Right ventricle myocardium inferior (tissue), 1 donor: ENCODE results near the gene MIOX. TPM values are rescaled to one million over a fixed set of nuclear protein-coding genes. Genes with fewer than 3 reads are reported as not detected.

Experiments
- ATAC-seq: fragments of 200-7000 bp; cut with Tn5 transposase; one replicate; pipeline ENCODE4 v1.9.1; 2020; ENCODE audit warnings: mild to moderate bottlenecking, moderate library complexity
- DNase-seq: peaks from one replicate; pipeline ENCODE4 v3.0.0; 2021; ENCODE audit errors: missing footprints
- intact Hi-C: fragments of 100-400 bp; cut with DNase I; formaldehyde crosslinking; loops from one replicate; pipeline ENCODE4 v1.11.0; 2022
- total RNA-seq: library from RNA; stranded (reverse); fragmentation: NEBNext Ultra II Directional; extraction: Animal tissue kit (Norgen Biotek cat#: 25700); gene quantifications from one replicate; pipeline ENCODE4 v1.2.1, GENCODE V29; 2021
- donor health status: DM: no; HTN: yes; CAD: no; lungs with severe emphysema.

MIOX gene
- total RNA-seq, 1 donor from 2014 or later = not detected

GRCh38 chr22:50522806-50523438 lies 36.3 kb downstream of the MIOX start:
- intact Hi-C loops = no loop called here
- DNase-seq (peak; percentile 76), ATAC-seq (no peak)

- peak; percentile 63 for DNase-seq
- intact Hi-C loops = no loop called here
- no peak for ATAC-seq
Observed at GRCh38 chr22:50523458-50523805, 36.8 kb downstream of the MIOX start.

DNA sequence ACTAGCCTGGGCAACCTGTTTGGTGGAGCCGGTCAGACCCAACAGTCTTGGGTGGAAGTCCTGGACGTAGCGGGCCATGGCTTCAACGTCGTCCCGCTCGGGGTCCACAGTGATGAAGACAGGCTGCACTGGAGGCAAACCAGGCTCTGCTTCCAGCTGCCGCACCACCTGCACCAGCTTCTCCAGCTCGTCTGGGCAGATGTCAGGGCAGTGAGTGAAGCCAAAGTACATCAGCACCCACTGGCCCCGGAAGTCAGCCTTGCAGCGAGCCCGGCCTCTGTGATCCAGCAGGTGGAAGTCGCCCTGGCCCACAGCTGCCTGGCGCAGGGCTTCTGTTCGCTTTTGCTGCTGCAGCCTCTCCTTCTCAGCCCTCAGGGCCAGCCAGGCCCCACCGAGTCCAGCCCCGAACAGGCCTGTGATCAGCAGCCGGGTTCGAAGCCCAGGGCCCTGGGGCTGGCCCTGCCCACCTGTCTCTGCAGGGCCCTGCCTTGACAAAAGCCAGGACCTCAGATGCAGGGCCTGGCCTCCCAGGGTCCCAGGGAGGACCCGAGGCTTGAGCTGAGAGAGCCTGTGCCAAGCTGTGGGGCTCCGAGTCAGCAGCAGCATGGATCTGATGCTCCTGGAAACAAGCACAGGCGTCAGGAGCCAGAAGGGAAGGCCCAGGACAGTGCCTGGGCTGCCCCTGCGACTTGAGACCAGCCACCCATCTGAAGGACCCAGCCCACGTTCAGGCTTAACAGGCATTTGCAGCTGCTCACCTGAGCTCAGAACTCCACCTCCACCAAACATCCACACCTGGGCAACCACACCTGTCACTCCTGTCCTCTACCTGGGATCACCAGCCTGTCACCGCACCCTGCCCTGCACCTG lies 37.4 kb downstream of the MIOX start:
- intact Hi-C loops = no loop called here
- ATAC-seq = no peak
- DNase-seq = peak; percentile 55

DNA sequence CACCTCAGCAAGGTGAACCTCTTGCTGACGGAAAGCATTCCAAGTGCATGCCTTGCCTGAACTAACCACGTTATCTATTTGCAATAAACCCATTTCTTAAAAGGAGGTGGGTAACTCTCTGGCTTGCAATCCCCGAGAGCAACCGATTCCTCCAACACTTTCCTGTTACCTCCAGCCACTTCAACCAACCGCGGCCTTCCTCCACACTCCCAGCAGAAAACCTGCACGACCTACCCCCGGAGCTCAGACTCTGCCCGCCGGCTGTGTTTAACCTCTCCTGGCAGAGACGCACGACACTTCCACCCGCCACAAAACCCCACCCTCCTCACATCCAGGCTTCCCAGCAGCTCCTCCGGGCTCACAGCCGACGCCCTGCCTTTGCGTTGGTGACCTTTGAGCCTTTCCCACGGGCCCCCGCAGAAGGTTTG lies 38.0 kb downstream of the MIOX start:
- no peak for ATAC-seq

GRCh38 chr22:50525104-50525857 lies 38.6 kb downstream of the MIOX start, which contains the start of gene SCO2:
Gene SCO2 (minus strand): TSS chr22:50525598. CDS start chr22:50524411, 1,187 bp downstream.
- ATAC-seq (peak; percentile 66), DNase-seq (peak; percentile 99)
- intact Hi-C loops = loop anchor here (5.0 kb wide), 1 partner anchor 97 kb away; no protein-coding TSS in a partner anchor

More for the DNA sequence above, 38.0 kb downstream of the MIOX start:
- intact Hi-C loops = loop anchor here (5.0 kb wide), 1 partner anchor 98 kb away; no protein-coding TSS in a partner anchor
- no peak for DNase-seq

DNA sequence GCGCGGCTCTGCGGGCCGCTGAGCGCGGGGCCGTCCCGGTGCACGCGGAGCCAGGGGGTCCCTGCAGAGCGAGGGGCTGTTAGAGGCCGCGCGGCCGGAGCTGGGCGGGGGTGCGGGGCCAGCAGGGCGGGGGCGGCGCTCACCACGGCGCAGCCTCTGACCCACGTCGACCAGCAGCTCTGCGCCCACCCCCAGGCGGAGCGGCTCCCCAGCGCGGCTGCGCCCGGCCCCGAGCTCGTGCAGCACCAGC lies 39.1 kb downstream of the MIOX start:
- intact Hi-C loops = loop anchor here (5.0 kb wide), 1 partner anchor 97 kb away; no protein-coding TSS in a partner anchor
- ATAC-seq = peak; percentile 16

GRCh38 chr22:50526108-50526833 lies 39.6 kb downstream of the MIOX start:
- intact Hi-C loops = loop anchor here (5.0 kb wide), 1 partner anchor 96 kb away; no protein-coding TSS in a partner anchor
- ATAC-seq (peak; percentile 23), DNase-seq (peak; percentile 92)

More for the DNA sequence above, 39.1 kb downstream of the MIOX start:
- no peak for DNase-seq

DNA sequence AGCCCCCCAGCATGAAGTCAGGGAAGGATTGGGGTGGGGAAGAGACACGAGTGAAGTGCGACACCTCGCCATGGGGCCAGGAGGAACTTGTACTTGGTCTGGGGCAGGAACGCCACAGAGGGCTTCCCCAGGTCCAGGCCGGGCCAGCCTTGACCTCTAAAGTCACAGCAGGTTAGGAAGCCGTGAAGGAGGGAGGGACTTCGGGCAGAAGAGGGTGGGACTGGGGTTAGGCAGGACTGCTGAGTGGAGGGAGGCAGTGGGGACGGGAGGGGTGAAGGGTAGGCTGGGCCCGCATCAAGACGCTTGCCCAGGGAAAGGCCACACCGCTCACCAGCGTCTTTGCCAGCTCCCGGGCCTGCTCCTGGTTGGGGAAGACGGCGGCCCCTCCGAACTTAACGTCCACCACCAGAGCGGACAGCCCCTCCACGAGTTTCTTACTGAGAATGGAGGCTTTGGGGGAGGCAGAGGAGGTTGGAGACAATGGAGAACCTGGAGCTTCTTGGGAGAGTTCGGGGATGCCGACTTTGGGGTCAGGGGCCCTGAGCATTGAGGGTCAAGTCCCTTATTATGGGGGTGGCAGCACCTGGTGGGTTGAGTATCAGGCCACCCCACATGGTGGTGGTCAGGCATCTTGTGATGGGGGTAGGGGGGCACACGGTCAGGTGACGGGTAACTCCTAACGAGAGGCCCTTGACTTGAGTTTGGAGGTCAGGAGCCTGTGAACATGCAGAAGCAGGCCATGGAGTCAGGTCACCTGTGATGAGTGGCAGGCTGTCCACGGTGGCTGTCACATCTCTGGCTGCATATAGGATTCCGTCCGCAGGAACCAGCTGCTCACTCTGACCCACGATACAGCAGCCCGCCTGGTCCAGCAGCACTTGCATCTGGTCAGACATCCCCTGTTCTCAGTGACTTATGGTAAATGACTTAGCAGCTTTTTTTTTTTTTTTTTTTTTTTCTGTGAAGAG lies 40.5 kb downstream of the MIOX start:
- ATAC-seq (peak; percentile 11), DNase-seq (peak; percentile 83)
- intact Hi-C loops = loop anchor here (5.0 kb wide), 1 partner anchor 95 kb away; no protein-coding TSS in a partner anchor

DNA sequence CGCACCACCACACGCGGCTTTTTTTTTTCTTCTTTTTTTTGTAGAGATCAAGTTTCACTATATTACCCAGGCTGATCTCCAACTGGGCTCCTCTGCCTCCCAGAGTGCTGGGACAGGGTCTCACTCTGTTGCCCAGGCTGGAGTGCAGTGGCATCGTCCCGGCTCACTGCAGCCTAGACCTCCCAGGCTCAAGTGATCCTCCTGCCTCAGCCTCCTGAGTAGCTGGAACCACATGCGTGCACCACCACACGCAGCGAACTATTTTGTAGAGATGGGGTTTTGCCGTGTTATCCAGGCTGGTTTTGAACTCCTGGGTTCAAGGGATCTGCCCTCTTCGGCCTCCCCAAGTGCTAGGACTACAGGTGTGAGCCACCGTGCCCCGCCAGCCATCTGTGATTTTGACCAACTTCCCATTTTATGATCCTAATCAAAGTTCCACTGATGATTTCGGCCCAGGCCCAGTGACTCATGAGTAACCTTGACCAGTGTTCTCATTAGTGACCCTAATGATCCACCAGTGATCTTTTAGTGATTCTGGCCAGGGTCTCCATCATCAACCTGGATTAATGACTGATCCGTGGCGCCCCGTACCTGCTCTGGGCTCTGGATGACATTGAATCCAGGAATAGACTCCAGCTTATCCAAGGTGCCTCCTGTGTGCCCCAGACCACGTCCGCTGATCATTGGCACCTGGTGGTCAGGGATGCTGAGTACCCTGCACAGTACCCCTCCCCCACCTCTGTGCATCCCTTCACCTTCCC lies 41.4 kb downstream of the MIOX start:
- intact Hi-C loops = loop anchor here (5.0 kb wide), 1 partner anchor 94 kb away; no protein-coding TSS in a partner anchor
- DNase-seq (peak; percentile 65), ATAC-seq (no peak)

GRCh38 chr22:50528682-50529415 lies 42.2 kb downstream of the MIOX start:
- intact Hi-C loops = loop anchor here (5.0 kb wide), 1 partner anchor 93 kb away; no protein-coding TSS in a partner anchor
- DNase-seq (peak; percentile 73), ATAC-seq (no peak)

DNA sequence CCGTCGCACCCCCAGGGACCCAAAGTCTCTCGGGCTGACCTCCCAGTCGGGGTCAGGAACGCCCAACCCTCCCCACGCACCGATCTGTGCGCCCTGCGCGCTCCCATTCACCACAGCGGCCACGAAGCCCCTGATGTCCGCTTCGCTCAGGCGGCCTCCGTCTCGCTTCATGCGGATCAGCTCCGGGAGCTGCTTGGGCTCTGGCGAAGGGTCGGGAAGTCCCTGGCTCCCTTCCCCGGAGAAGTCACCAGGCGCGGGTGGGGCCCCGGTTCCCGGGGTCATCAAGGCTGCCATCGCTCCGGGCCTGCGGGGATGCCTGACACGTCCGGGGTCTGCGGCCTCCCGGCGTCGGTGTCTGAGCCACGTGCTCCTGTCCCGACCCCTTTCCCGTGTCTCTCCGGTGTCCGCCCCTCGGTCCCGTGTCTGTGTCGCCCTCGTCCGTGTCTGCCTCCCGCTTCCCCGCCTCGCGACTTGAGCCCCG lies 42.8 kb downstream of the MIOX start:
- DNase-seq = peak; percentile 83

GRCh38 chr22:50529897-50530579 lies 43.4 kb downstream of the MIOX start, which contains the start of gene TYMP:
Gene TYMP (minus strand): TSS chr22:50530012. CDS start chr22:50529709, 303 bp downstream.
- intact Hi-C loops = loop anchor here (5.0 kb wide), 1 partner anchor 92 kb away; no protein-coding TSS in a partner anchor
- DNase-seq (peak; percentile 96), ATAC-seq (peak; percentile 55)

More for the DNA sequence above, 42.8 kb downstream of the MIOX start:
- intact Hi-C loops = loop anchor here (5.0 kb wide), 1 partner anchor 93 kb away; no protein-coding TSS in a partner anchor
- ATAC-seq = no peak

DNA sequence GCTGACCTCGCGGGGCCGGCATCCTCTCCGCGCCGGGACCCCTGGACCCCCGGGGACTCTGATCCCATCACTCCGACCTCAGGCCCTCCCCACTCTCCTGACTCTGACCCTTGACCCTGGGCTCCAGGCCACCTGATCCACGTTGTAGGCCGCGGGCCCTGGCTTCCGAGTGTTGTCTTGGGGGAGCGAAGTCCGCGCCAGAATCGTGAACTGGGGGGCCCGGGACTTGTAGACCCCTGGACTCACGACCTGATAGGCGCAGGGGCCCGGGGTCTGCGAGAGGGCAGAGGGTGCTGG lies 43.9 kb downstream of the MIOX start:
- ATAC-seq (no peak), DNase-seq (no peak)
- intact Hi-C loops = no loop called here

GRCh38 chr22:50530877-50531545 lies 44.4 kb downstream of the MIOX start:
- DNase-seq = peak; percentile 96
- peak; percentile 51 for ATAC-seq
- intact Hi-C loops = no loop called here

DNA sequence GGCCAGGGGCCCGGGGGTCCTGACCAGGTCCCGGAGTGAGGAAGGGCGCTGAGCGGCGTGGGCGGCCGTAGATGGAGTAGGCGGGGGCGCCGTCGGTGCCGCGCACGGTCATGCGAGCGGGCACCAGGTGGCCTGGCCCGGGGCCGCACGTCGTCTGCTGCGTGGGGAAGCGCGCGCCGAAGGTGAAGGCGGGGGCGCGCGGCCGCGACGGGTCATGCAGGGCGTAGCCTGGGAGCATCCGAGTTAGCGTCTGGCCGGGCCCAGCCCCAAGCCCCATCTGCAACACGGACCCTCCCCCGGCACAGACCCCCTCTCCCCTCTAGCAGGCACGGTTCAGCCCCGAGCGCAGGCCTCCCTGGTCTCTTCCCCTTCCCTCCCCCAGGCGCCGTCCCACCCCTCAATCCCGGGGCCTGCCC lies 44.9 kb downstream of the MIOX start:
- DNase-seq = peak; percentile 92
- ATAC-seq = peak; percentile 18
- intact Hi-C loops = no loop called here
